ENCODE data around the gene CXCL16. TPM values are rescaled to one million over a fixed set of nuclear protein-coding genes. Genes with fewer than 3 reads are reported as not detected.
A peak's percentile ranks its signal among the peaks of the same experiment; 100 is the strongest.
"Not testable (repeated sequence)": the region's sequence is repeated elsewhere in the genome, so short reads cannot be mapped to it uniquely, and the experiment has no call there.

The CXCL16 gene
- total RNA-seq, 1 donor from 2014 or later = 4.8 TPM

DNA sequence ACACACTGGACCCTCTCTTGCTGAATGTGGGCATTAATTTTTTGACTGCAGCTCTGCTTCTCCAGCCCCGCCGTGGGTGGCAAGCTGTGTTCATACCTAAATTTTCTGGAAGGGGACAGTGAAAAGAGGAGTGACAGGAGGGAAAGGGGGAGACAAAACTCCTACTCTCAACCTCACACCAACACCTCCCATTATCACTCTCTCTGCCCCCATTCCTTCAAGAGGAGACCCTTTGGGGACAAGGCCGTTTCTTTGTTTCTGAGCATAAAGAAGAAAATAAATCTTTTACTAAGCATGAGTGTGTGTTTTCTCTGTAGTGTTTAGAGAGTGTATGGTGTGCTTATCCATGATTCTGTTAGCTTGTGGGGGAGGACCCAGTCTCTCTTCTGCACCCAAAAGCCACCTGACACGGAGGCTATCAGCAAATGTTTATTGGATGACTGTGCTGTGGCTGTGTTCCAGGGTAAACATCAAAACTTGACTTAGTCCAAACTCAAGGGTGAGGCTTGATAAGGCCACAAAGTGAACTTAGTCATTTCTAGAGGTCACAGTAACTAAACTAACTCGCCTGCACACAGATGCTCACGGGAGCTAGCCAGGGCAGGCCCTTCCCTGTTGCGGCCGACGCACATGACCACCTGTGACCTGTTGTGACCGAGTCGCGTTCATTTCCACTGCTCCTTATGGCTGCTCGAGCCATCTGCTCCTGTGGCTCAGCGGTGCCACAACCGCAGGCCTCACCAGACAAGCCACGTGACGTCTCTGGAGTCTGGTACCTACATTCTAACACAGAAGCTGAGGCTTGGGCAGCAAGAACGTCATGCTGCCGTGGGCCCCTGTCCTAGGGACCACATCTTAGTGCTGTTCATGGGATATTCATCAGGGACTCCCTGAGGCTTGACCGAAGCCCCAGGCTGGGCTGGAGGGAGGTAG lies 18.3 kb downstream of the CXCL16 start:
- no peak for DNase-seq

DNA sequence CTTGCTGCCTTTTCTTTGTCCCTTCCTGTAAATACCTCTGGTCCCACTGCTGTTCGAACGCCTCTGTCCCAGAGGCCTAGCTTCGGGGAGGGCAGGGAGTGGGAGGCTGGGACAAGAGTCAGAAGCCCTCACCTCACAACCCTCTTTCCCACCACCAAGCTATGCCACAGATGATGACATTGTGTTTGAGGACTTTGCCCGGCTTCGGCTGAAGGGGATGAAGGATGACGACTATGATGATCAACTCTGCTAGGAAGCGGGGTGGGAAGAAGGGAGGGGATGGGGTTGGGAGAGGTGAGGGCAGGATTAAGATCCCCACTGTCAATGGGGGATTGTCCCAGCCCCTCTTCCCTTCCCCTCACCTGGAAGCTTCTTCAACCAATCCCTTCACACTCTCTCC lies 18.9 kb downstream of the CXCL16 start:
- DNase-seq = no peak

DNA sequence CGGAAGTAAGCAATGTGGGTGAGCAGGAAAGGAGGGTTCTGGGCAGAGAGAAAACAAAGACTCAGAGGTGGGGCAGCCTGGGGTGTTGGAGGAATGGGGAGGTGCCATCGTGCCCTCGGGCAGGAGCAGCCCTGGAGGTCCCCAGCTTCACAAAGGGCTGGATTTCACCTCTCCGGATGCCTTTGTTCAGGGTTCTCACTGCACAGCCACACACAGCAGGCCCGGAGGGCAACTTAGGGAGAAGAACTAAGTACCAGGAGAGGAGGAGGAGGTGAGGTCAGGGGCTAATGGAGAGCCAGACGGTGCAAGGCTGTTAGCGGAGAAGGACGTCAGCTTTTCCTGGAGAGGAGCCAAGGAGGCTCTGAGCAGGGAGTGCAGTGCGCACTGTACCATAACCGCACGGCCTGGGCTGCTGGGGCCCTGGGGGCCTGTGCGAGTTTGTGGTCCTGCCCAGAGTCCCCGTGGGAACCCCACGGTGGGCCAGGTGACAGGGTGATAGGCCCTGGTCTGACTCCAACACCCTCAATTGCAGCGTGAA lies 20.0 kb downstream of the CXCL16 start:
- peak; percentile 32 for DNase-seq

DNA sequence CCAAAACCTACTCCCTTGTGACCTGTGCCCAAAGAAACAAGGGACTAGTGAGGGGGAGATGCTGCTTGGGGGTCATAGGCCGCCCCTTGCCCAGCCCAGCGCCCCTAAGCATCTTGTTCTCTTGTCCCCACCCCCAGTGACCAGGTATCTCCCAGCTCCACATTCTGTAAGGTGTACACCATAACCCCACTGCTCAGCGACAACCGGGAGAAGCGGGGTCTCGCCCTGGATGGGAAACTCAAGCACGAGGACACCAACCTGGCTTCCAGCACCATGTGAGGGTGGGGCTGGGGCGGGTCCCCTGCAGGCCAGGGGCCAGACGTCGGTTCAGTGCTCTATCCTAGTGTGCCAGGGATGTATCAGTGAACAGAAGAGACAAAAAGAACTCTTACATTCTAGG lies 20.6 kb downstream of the CXCL16 start:
- no peak for DNase-seq

DNA sequence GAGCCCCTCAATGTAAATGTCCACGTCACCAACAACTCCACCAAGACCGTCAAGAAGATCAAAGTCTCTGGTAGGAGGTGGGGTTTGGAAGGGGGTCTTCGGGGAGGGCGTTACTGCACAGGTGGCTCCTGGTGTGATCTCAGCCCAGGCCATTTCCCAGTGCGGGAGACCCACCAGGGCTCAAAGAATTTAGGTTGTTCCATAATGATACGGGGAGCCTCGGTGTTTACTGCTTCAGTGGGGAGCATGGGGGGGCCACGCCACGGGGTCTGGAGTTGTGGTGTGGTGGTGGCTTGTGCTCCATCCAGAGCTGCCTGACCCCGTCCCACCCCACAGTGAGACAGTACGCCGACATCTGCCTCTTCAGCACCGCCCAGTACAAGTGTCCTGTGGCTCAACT lies 21.5 kb downstream of the CXCL16 start:
- no peak for DNase-seq

DNA sequence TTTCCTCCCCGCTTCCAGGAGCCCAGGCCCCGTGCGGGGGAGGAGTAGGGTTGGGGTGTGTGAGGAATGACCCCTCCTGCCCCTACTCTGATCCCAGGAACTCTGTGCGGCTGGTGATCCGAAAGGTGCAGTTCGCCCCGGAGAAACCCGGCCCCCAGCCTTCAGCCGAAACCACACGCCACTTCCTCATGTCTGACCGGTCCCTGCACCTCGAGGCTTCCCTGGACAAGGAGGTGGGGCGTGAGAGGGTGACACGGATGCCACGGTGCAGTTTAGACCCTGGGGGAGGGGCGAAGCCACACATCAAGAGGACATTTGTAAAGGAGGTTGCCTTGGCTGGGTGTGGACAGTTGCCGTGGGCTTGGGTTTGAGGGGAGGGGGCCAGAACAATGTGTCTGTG lies 21.9 kb downstream of the CXCL16 start:
- DNase-seq = no peak

DNA sequence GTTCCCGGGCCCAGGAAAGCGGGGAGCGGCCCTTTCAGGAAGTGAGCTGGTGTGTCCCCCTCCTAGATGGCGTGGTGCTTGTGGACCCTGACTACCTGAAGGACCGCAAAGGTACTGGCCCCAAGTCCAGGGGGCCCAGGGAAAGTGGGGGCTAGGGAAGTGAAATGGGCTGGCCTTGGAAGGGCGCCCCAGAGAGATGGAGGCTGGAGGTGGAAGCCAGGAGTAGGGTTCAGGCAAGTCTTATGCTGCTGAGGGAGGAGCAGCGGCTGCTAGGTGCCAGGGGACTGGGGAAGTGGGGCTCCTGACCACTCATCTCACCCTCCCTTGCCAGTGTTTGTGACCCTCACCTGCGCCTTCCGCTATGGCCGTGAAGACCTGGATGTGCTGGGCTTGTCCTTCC lies 23.6 kb downstream of the CXCL16 start:
- DNase-seq = no peak

DNA sequence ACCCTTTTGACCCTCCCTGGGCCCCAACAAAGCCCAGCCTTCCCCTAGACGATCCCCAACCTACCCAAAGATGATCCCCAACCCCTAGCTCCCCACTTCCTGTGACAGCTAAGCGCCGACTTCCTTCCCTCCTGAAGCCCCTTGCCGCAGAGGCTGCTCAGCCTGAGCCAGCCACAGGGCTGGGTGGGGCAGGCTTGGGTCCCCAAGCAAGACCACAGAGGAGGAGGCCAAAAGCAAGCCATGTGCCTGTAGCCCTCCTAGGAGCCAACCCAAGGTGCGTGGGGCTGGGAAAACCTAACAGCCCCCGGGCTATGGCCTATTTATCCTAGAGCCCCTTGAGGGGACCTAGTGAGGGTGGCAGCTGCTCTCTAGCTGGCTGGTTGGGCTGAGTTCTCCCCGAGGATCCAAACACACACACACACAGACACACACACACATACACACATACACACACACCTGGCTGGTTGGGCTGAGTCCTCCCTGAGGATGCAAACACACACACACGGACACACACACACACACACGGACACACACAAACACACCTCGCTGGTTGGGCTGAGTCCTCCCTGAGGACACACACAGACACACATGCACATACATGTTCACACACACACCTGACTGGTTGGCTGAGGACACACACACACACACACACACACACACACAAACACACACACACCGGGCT lies 24.5 kb downstream of the CXCL16 start:
- DNase-seq = peak; percentile 29

DNA sequence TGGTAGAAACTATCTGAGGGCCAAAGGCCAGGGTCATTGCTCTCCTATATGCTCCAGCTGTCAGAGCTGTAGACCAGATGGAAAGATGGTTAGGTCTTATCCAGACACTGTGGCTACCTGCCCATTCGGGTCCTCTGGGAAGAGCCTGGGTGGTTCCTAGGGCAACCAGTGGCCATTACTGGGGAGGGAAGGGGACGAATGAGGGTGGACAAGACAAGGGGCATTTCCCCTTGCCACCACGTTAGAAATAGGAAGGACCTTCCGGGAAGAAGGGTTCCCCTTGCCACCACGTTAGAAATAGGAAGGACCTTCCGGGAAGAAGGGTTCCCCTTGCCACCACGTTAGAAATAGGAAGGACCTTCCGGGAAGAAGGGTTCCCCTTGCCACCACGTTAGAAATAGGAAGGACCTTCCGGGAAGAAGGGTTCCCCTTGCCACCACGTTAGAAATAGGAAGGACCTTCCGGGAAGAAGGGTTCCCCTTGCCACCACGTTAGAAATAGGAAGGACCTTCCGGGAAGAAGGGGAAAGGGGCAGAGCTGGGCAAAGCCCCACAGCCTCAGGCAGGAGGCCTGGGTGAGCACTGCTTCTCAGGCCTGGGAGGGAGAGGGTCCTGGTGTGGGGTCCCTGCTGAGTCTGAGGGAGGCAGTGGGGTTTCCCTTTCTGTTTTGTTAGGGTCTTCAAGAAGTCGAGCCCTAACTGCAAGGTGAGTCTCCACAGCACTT lies 25.2 kb downstream of the CXCL16 start:
- DNase-seq = not testable (repeated sequence)

DNA sequence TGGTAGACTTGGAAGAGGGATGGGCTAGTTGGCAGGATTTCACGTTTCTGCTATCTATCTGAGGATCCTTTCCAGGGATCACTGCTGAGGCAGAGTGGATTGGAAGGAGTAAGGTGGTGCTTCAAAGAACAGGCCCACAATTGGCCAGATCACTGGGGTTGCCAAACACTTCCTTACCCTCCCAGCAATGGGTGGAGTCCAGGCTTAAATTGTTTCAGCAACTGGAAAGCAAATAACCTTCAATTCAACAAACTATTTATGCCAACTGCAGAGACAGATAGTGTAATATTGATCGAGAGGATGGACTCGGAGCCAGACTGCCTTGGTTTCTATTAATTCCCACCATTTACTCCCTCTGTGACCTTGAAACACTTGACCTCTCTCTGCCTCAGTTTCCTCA lies 27.2 kb downstream of the CXCL16 start:
- no peak for DNase-seq

DNA sequence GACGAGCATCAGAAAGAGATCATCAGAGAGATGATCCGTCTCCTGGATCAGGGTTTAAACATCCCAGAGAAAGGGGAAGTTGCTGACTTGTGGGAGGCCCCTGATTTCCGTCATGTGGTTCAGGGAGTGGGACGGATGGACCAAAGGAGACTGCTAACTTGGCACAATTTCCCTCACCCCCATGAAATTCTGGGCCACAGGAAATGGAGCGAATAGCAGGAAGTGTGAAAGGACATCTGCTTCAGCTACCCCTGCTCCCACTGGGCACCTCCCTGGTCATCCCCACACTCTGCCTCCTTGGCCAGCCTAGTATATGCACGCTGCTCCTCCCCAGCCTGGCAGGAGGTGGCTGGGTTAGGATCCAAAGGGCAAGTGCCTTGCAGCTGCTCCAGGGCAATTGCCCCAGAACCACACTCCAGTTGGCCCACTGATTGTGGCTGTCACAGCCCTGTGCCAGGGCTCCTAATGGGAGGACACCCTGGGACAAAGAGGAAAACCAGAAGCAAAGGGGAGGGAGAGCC lies 28.0 kb downstream of the CXCL16 start:
- DNase-seq = peak; percentile 20

DNA sequence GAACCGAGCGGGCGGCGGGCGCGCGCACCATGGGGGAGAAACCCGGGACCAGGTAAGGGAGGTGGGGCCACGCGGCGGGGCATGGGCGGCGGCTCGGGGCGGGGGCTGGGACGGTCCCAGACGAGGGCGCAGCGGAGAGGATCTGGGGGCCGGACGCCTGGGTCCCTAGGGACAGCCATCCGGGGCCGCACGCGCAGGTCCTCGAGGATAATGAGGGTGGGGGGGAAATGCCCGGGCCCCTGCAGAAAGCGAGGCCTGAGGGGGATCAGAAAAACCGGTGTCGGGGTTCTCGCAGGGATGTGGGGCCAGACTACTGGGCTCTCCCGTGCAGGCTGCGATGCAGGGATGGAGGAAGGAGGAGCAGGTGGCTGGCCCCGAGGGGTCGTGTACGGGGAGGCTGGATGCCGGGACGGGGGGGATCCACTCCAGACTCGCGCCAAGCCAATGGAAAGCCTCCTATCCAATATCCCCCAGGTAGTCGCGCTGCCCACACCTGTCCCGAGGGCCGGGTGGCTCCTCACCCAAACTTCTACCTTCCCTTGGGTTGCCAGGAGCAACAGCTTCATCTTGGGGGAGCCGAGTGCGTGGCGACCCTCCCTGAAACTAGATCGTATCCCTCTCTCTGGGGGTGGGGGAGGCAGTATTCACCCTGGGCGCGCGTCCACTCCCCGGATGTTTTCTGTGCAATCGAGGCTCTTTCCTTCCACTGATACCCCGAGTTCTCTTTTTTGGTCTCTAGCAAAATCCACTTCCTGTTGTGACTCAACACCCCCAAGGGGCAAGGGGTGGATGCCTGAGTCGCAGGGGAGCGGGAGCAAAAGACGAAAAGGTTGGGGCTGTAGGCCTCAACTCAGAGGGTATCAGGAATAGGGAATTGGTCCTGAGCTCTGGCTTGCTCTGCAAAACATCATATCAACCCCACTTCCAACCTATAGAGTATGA lies 28.8 kb downstream of the CXCL16 start:
- no peak for DNase-seq

DNA sequence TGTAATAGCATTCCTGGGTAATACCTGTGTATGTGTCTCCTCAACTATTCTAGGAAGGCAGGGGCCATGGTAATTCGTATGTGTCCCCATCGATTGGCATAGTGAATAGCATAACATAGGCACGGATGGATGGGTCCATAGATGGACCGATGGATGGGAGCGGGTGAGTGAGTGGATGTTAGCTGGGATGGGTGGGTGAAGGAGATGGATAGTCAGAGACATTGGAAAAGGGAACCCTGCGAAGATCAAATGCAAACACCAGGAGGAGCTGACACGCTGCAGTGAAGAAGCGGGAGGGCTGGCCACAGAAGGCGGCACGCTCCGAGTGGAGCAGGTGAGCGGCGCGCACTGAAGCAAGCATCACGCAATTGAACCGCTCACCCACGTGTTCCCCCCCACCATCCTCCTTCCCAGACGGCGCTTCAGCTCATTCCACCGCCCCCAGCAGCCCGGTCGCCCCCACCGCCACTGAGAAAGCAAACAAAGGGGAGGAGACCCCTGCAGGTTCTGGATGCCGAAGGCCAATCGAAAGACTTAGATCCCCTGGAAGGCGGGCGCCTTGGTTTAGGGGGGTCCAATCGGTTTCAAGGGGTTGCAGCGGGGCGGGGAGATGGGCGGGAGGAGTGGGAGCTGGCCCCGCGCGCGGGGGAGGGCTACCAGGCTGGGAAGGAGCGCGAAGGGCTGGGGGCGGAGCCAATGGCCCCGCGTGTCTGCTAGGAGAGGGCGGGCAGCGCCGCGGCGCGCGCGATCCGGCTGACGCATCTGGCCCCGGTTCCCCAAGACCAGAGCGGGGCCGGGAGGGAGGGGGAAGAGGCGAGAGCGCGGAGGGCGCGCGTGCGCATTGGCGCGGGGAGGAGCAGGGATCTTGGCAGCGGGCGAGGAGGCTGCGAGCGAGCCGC lies 29.7 kb downstream of the CXCL16 start, which contains the start of gene ARRB2:
Gene ARRB2 (plus strand): TSS at position 839 of the 899 bp plus-strand sequence. CDS start 90 bp downstream, outside the sequence.
- peak; percentile 99 for DNase-seq

DNA sequence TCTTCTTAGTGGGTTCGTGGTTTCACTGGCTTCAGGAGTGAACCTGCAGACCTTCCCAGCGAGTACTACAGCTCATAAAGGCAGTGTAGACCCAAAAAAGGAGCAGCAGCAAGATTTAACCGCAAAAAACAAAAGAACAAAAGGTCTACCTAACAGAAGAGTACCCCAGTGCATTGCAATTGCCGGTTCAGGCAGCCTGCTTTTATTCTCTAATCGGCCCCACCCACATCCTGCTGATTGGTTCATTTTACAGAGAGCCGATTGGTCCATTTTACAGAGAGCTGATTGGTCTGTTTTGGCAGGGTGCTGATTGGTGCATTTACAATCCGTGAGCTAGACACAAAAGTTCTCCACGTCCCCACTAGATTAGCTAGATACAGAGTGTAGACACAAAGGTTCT lies 31.3 kb downstream of the CXCL16 start:
- DNase-seq = peak; percentile 19

DNA sequence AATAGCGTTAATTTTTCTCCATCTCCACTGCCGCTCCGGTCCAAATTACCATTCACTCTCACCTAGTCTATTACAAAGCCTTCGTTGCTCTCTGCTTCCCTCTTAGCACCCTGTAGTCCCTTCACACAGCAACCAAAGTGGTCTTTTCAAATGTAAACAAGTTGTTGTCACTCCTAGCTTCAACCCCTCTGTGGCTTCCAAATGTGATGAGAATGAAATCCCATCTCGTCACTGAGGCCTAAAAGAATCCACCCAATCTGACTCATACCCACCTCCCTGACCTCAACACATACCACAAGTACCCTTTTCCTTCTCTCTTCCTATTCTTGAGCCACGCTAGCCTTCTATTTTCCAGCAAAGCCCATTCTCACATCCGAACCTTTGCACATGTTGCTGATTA lies 33.6 kb downstream of the CXCL16 start:
- DNase-seq = no peak

DNA sequence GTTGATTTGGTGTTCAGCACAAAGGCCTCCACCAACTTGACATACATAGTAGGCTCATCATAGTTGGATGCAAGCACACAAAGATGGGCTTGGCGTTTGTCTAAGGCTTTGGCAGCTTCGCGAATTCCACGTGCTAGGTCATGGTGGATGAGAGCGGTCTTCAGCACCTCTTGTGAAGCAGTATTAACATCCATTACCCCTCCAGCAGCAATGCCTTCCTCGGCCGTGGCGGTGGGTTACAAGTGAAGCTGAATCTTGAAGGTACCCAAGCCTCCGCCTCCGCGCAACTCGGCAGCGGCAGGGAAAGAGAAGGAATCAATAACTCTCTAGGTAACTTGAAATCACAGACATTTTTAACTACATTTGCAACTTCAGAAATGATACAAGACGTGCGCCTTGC lies 34.7 kb downstream of the CXCL16 start:
- no peak for DNase-seq

DNA sequence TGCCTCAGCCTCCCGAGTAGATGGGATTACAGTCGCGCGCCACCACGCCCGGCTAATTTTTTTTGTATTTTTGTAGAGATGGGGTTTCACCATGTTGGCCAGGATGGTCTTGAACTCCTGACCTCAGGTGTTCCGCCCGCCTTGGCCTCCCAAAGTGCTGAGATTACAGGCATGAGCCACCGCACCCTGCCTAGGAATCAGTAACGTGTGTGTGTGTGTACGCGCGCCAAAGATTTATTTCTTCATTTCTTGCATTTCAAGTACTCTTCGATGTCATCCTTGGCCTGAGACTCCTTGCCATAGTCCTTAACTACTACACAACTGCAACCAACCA lies 35.2 kb downstream of the CXCL16 start:
- DNase-seq = not testable (repeated sequence)

DNA sequence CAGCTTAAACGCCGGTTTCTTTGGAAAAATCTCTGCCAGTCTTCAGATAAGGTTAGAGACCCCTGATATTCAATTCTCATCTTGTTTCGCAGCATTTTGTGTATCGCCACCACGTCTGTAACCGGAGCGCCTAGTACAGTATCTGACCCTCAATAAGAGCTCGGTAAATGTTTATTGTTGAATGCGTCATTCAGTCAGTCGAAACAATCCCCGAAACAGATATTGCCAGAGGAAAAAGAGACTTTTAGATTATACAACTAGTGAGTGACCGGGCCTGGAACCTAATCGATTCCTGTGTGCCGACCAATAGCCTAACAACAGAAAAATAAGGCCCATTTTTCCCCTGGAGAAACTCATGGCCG lies 36.4 kb downstream of the CXCL16 start:
- DNase-seq = no peak

DNA sequence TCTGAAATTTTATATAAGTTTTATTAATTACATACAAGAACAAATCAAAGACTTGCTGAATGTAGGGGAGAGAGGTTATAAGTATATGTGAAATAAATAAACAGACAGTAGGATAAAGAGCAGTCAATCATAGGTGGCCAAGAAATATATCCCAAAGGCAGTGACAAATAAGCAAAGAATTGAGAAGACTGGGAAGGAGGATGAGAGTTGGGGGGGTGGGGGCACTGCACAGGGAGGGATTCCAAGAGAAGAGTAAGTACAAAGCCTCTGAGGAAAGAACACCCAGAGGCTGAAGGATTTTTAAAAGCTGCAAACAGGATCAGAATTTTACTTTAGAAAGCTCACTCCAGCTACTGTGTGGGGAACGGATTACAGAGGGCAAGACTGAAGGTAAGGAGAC lies 38.6 kb downstream of the CXCL16 start:
- DNase-seq = no peak

DNA sequence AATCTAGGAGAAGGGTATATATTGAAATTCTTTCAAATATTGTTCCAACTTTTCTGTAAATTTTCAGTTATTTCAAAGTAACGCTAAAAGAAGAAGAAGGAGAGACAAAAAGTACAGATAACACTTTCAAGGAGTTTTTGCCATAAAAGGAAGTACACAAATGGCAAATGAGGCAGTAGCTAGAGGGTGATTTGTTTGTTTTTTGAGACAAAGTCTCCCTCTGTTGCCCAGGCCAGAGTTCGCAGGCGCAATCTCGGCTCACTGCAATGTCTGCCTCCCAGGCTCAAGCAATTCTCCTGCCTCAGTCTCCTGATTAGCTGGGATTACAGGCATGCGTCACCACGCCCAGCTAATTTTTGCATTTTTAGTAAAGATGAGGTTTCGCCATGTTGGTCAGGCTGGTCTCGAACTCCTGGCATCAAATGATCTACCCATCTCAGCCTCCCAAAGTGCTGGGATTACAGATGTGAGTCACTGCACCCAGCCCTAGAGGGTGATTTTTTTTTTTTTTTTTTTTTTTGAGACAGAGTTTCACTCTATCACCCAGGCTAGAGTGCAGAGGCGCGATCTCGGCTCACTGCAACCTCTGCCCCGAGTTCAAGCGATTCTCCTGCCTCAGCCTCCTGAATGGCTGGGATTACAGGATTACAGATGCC lies 40.2 kb downstream of the CXCL16 start:
- DNase-seq = not testable (repeated sequence)
